Ectodermal cell (in vitro differentiated cells): ENCODE measurements around the gene RAPGEF3.

Source experiments
- H3K27ac ChIP-seq: 2 replicates; pipeline ENCODE4 v1.7.0; 2013; ENCODE audit warnings: mild to moderate bottlenecking, low read depth, low read length; ENCODE audit not compliant: insufficient read depth, poor library complexity, severe bottlenecking
- H3K27me3 ChIP-seq: 2 replicates; pipeline ENCODE4 v1.7.0; 2013; ENCODE audit warnings: mild to moderate bottlenecking, low read length; ENCODE audit not compliant: insufficient read depth, control insufficient read depth, poor library complexity, severe bottlenecking
- H3K36me3 ChIP-seq: one replicate; pipeline ENCODE4 v1.7.0; 2013; ENCODE audit warnings: low read length; ENCODE audit not compliant: control insufficient read depth, insufficient read depth
- H3K4me1 ChIP-seq: one replicate; pipeline ENCODE4 v1.7.0; 2013; ENCODE audit warnings: low read length; ENCODE audit not compliant: control insufficient read depth, insufficient read depth
- H3K4me3 ChIP-seq: 2 replicates; pipeline ENCODE4 v1.7.0; 2013; ENCODE audit warnings: low read depth, low read length, control low read depth; ENCODE audit not compliant: insufficient read depth
- H3K9me3 ChIP-seq: 2 replicates; pipeline ENCODE4 v1.7.0; 2013; ENCODE audit warnings: mild to moderate bottlenecking, low read length, moderate library complexity; ENCODE audit not compliant: control insufficient read depth
- WGBS, 2 experiments: methylation state at CpG; one replicate each; pipeline ENCODE4 v1.1.7; 2013; ENCODE audit warnings: missing lambda C conversion rate in 2 of 2; 5-methylcytosine and 5-hydroxymethylcytosine counted together

RAPGEF3 gene

DNA sequence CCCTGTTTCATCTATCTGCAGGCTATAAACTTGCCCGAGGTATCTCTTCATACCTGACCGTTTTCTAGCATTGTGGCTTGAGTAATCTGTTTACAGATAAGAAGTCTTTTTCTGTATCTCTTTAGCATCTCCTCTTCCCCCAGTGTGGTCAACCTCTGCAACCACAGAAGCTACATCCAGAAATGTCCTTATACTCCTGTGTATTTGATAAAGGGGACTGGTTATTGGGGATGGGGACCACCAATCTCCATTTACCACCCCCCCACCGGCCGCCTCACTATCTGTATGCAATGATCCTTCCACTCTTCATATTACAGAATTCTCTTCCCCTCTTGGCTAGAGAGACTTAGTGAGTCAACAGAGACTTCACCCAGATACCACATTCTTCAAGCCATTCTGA is 49.4 kb downstream of the RAPGEF3 start:
- H3K27me3 ChIP-seq, result no peaks in the 10 kb centered on the region
- H3K27ac ChIP-seq, result no peak overlapping the region
- H3K4me1 ChIP-seq, result no peaks in the 10 kb centered on the region
- no peaks in the 10 kb centered on the region for H3K9me3 ChIP-seq
- H3K36me3 ChIP-seq, result no peaks in the 10 kb centered on the region
- 91 to 95% methylated on average over 4 of the region's 4 CpGs for WGBS, 2 experiments
- H3K4me3 ChIP-seq, result no peak overlapping the region

DNA sequence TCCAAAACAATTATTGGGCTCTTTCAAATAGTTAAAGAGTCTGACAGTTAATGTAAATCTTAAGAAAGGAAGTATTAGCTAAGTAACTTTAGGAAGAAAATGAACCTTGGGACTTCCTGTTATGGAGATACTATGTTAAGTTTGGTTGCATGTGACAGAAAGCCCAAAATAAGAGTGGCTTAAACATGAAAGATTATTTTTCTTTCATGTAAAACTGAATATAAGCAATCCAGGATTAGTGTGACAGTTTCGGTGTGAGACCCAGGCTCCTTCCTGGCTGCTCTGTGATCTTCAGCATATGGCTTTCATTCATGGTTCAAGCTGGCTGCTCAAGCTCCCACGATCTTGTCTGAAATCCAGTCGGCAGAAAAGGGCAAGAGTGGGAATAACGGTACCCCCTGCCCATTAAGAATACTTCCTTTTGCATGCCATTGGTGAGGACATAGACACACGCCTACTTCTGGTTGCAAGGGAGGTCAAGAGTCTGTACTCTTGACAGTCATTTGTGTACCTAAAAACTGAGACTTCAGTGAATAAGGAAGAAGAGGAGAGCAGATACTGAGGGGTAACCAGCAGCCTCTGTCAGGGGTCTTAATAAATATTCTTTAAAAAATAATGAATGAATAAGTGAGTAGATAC is 50.7 kb downstream of the RAPGEF3 start:
- H3K4me1 ChIP-seq, result no peaks in the 10 kb centered on the region
- no peak overlapping the region for H3K27ac ChIP-seq
- H3K9me3 ChIP-seq, result no peaks in the 10 kb centered on the region
- no peaks in the 10 kb centered on the region for H3K27me3 ChIP-seq
- no peaks in the 10 kb centered on the region for H3K36me3 ChIP-seq
- 84 to 89% methylated on average over 5 of the region's 5 CpGs for WGBS, 2 experiments
- H3K4me3 ChIP-seq, result no peak overlapping the region

DNA sequence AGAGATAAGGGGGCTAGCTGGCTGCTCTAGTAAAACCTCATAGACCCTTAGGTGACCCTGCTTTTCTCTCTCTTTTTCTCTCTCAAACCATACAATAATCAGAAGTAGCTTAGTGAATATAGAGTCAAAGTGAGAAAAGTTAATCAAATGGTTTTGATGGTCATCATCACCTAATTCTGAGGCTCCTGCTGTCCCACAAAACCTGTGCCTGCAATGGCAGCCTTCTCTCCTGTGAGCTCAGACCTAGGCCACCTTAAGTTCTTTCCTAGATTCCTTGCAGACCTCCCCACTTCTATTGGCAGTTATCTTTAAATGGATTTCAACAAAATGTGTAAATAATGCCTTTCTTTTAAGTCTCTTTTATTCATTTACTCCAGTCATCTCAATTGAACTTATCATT is 51.3 kb downstream of the RAPGEF3 start:
- no peak overlapping the region for H3K4me3 ChIP-seq
- no peaks in the 10 kb centered on the region for H3K36me3 ChIP-seq

DNA sequence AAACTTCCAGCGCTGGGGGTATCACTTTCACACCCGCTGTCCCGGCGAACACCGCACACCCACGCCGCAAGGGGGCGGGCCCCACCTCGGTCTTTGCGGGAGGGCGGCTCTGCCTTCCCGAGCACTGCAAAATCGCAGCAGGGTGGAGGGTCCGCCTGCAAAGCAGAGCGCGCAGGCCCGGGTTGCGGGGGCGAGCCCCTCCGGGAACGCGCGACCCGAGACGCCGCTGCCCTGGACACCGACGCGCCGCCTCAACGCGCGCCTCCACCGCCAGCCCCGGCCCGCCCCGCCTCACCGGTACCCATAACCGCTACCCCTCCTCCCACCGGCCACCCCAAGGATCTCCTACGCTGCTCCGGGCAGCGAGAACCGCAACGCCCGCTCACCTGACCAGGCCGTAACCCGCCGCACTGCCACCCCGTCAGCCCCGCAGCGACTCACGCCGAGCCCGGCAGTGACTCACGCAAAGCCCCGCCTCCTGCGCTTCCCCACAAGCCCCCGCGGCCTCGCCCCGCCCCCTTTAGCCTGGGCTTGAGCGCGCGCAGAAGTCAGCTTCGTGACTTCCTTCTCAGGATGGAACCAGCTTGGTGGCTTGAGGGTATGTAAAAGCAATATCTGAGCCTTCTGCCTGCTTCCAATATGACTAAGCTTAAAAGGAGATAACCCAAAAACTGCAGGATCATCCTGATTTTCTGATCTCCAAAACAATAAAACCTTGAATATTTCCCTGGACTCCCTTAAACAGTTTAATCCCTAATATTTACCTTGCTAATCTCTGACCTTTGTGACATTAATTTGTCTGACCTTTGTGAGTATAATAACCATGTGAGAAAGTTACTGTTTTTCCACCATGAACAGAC is 52.9 kb downstream of the RAPGEF3 start, which contains the start of gene RPAP3:
Gene RPAP3 (minus strand): TSS at position 465 of the 860 bp plus-strand sequence. CDS start 3,190 bp downstream, outside the sequence.
- no peaks in the 10 kb centered on the region for H3K4me1 ChIP-seq
- H3K9me3 ChIP-seq, result no peaks in the 10 kb centered on the region
- peak within 1 kb of the TSS; percentile 81 for H3K4me3 ChIP-seq
- peaks cover 2% of the 10 kb centered on the region for H3K36me3 ChIP-seq
- WGBS, 2 experiments, result 0% methylated on average over 66 of the region's 66 CpGs
- H3K27ac ChIP-seq, result peak within 1 kb of the TSS; percentile 78
- no peaks in the 10 kb centered on the region for H3K27me3 ChIP-seq

More for the DNA sequence above, 51.3 kb downstream of the RAPGEF3 start:
- Histone ChIP-seq H3K27ac (no peak overlapping the region), H3K27me3 (no peaks in the 10 kb centered on the region), H3K4me1 (no peaks in the 10 kb centered on the region), H3K9me3 (no peaks in the 10 kb centered on the region)

DNA sequence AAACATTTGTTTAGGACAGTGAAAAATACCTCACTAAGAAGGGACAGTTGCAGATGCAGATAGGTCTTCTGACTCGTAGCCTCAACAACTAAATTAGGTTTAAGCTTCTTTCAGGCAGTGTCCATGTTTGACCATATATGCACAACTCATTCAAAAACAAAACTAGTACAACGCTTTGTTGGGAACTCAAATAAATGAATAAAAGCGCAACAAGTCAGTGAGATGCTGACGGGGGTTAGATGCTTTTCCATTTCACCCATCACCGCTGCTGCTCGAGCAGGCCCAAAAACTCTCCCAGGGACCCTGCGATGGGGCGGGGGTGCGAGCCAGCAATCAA is 53.5 kb downstream of the RAPGEF3 start:
- Histone ChIP-seq H3K27ac (peak overlapping the region; percentile 78), H3K27me3 (no peaks in the 10 kb centered on the region), H3K9me3 (no peaks in the 10 kb centered on the region), H3K4me3 (peak overlapping the region; percentile 81), H3K4me1 (no peaks in the 10 kb centered on the region), H3K36me3 (peaks cover 5% of the 10 kb centered on the region)
- WGBS, 2 experiments, result 11 to 13% methylated on average over 9 of the region's 9 CpGs

DNA sequence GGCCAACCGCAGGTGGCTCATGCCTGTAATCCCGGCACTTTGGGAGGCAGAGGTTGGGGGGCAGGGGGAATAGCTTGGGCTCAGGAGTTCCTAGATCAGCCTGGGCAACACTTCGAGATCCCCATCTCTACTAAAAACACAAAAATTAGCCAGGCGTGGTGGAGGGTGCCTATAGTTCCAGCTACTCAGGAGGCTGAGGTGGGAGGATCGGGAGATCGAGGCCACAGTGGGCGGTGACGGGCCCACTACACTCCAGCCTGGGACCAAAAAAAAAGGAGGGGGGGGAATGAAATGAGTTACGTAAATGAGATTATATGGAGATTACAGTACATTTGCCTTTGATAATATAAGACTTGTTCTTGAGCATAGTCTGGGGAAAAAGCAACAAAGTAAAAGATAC is 54.0 kb downstream of the RAPGEF3 start:
- Histone ChIP-seq H3K4me1 (no peaks in the 10 kb centered on the region), H3K27ac (no peak overlapping the region), H3K9me3 (no peaks in the 10 kb centered on the region), H3K36me3 (peaks cover 5% of the 10 kb centered on the region), H3K4me3 (peak overlapping the region; percentile 81), H3K27me3 (no peaks in the 10 kb centered on the region)
- WGBS, 2 experiments, result 91 to 93% methylated on average over 9 of the region's 9 CpGs

DNA sequence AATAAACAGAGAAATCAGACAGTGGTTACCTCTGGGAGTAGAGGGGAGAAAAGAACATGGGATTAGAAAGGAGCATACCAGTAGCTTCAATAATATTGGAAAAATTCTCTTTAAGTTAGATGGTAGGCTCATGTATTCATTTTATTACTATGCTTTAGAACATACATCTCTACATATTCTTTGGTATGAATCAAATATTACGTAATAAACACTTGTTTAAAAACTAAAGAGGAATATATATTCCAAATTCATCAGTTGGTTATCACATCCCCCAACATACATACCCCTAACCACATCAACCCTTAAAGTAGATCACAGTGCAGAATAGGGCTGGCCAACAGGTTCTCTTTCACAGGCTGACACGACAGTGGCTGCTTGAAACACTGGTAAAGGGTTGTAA is 58.4 kb downstream of the RAPGEF3 start:
- Histone ChIP-seq H3K27ac (no peak overlapping the region), H3K36me3 (peaks cover 9% of the 10 kb centered on the region), H3K4me3 (no peak overlapping the region), H3K27me3 (no peaks in the 10 kb centered on the region), H3K9me3 (no peaks in the 10 kb centered on the region), H3K4me1 (no peaks in the 10 kb centered on the region)
- 93 to 100% methylated on average over 1 to 2 of the region's 2 CpGs for WGBS, 2 experiments

DNA sequence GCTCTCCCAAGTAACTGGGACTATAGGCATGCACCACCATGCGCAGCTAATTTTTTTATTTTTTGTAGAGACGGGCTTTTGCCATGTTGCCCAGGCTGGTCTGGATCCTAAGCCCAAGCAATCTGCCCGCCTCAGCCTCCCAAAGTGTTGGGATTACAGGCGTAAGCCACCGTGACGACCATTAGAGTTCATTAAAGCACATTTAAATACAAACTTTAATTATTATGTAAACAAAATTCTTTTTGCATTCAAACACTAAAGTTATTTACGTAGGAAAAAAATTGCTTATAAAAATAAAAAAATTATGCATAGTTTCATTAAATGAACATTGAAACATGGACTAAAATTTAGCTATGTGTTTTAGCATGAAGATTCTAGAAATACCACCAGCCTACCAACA is 60.0 kb downstream of the RAPGEF3 start:
- 97 to 98% methylated on average over 3 to 6 of the region's 7 CpGs for WGBS, 2 experiments

DNA sequence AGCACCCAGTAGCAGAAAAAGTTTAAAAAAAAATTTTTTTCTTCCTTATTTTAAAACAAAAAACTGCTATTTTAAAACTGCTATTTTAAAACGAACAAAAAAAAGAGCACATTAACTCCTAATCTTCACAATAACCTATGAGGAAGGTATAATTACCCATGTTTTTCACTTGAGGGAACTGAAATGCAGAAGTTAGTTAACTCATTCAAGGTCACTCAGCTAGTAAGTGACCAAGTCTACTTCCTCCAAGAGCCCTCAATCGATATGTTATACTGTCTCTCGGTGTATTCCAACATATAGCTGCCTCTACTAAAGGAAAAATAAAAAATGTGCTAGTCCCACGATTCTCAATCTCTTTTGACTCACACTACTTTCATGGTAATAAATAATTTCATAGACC is 60.6 kb downstream of the RAPGEF3 start:
- Histone ChIP-seq H3K4me1 (no peaks in the 10 kb centered on the region), H3K27me3 (no peaks in the 10 kb centered on the region), H3K27ac (no peak overlapping the region), H3K4me3 (no peak overlapping the region), H3K36me3 (peaks cover 13% of the 10 kb centered on the region), H3K9me3 (no peaks in the 10 kb centered on the region)
- 94 to 95% methylated on average over 3 to 4 of the region's 4 CpGs for WGBS, 2 experiments

More for the DNA sequence above, 60.0 kb downstream of the RAPGEF3 start:
- Histone ChIP-seq H3K4me3 (no peak overlapping the region), H3K9me3 (no peaks in the 10 kb centered on the region), H3K27me3 (no peaks in the 10 kb centered on the region), H3K4me1 (no peaks in the 10 kb centered on the region), H3K27ac (no peak overlapping the region), H3K36me3 (peaks cover 13% of the 10 kb centered on the region)

DNA sequence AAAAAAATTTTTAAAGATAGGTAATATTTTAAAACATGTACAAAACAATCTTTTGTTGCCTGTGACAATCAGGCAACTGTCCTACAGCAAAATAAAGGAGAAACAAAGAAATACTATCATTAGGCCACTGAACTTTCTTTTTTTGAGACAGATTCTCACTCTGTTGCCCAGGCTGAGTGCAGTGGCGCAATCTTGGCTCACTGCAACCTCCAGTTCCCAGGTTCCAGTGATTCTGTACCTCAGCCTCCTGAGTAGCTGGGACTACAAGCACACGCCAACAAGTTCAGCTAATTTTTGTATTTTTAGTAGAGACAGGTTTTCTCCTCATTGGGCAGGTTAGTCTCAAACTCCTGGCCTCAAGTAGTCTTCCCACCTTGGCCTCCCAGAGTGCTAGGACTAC is 69.5 kb downstream of the RAPGEF3 start:
- no peaks in the 10 kb centered on the region for H3K9me3 ChIP-seq
- H3K27me3 ChIP-seq, result no peaks in the 10 kb centered on the region
- no peak overlapping the region for H3K4me3 ChIP-seq
- no peak overlapping the region for H3K27ac ChIP-seq
- WGBS, 2 experiments, result 86 to 96% methylated on average over 2 of the region's 2 CpGs
- H3K4me1 ChIP-seq, result no peaks in the 10 kb centered on the region
- H3K36me3 ChIP-seq, result peaks cover 10% of the 10 kb centered on the region
